ENCODE results near the gene PDLIM5.
A peak's percentile ranks its signal among the peaks of the same experiment; 100 is the strongest.

PDLIM5 gene

GRCh38 chr4:94668724-94669123 is 217.0 kb downstream of the PDLIM5 start:
- in situ Hi-C loops (cut with HindIII; ENCODE audit: low pct_ligation_motif_present, low sequenced_read_pairs): no loop called here
- Histone ChIP-seq H3K27ac (no peak overlapping the region), H3K27me3 (replicated peaks) (no peaks in the 10 kb centered on the region), H3K4me3 (ENCODE audit: low read depth, low read length) (no peak overlapping the region), H3K36me3 (replicated peaks) (peaks cover 16% of the 10 kb centered on the region)
- no peak for DNase-seq
- no peak for TF ChIP-seq CTCF (IDR thresholded peaks at IDR 0.05; ENCODE audit: low read depth, low read length, missing control alignments)

- peaks cover 9% of the 10 kb centered on the region for H3K36me3 ChIP-seq (replicated peaks)
These were observed 218.2 kb downstream of the PDLIM5 start for GRCh38 chr4:94669672-94670664.

GRCh38 chr4:94671113-94671512 is 219.4 kb downstream of the PDLIM5 start:
- DNase-seq: no peak
- TF ChIP-seq CTCF (IDR thresholded peaks at IDR 0.05; ENCODE audit: low read depth, low read length, missing control alignments): no peak
- Histone ChIP-seq H3K27me3 (replicated peaks) (no peaks in the 10 kb centered on the region), H3K4me3 (ENCODE audit: low read depth, low read length) (no peak overlapping the region), H3K27ac (no peak overlapping the region), H3K36me3 (replicated peaks) (peaks cover 7% of the 10 kb centered on the region)
- in situ Hi-C loops (cut with HindIII; ENCODE audit: low pct_ligation_motif_present, low sequenced_read_pairs): no loop called here

More at GRCh38 chr4:94669672-94670664, 218.2 kb downstream of the PDLIM5 start:
- no peak for DNase-seq
- H3K27ac ChIP-seq: no peak overlapping the region
- in situ Hi-C loops (cut with HindIII; ENCODE audit: low pct_ligation_motif_present, low sequenced_read_pairs): no loop called here
- no peaks in the 10 kb centered on the region for H3K27me3 ChIP-seq (replicated peaks)
- H3K4me3 ChIP-seq (ENCODE audit: low read depth, low read length): no peak overlapping the region
- TF ChIP-seq CTCF (IDR thresholded peaks at IDR 0.05; ENCODE audit: low read depth, low read length, missing control alignments): no peak

GRCh38 chr4:94673961-94674360 is 222.2 kb downstream of the PDLIM5 start:
- Histone ChIP-seq H3K36me3 (replicated peaks) (peaks cover 5% of the 10 kb centered on the region), H3K27me3 (replicated peaks) (no peaks in the 10 kb centered on the region), H3K27ac (no peak overlapping the region), H3K4me3 (ENCODE audit: low read depth, low read length) (no peak overlapping the region)
- in situ Hi-C loops (cut with HindIII; ENCODE audit: low pct_ligation_motif_present, low sequenced_read_pairs): no loop called here
- TF ChIP-seq CTCF (IDR thresholded peaks at IDR 0.05; ENCODE audit: low read depth, low read length, missing control alignments): no peak
- DNase-seq: no peak

GRCh38 chr4:94676970-94677369 is 225.2 kb downstream of the PDLIM5 start:
- Histone ChIP-seq H3K27ac (no peak overlapping the region), H3K4me3 (ENCODE audit: low read depth, low read length) (no peak overlapping the region), H3K36me3 (replicated peaks) (no peaks in the 10 kb centered on the region), H3K27me3 (replicated peaks) (no peaks in the 10 kb centered on the region)
- no peak for TF ChIP-seq CTCF (IDR thresholded peaks at IDR 0.05; ENCODE audit: low read depth, low read length, missing control alignments)
- in situ Hi-C loops (cut with HindIII; ENCODE audit: low pct_ligation_motif_present, low sequenced_read_pairs): no loop called here
- DNase-seq: peak; percentile 61
